MM.1S (cell line): Measurements from ENCODE around the gene KHDRBS2.

ENCODE experiments used
- DNase-seq: peaks from one replicate; pipeline ENCODE4 v3.0.0-alpha.2; 2015
- H2AFZ ChIP-seq: fragments of 300-600 bp; sonication (generic); 2 replicates; pipeline ENCODE4 v1.6.0; 2016; ENCODE audit warnings: antibody characterized with exemption, low read length
- H3F3A ChIP-seq: fragments of 300-600 bp; sonication (generic); 2 replicates; pipeline ENCODE4 v1.6.1; 2016; ENCODE audit warnings: mild to moderate bottlenecking, antibody characterized with exemption, low read length, moderate library complexity, mixed read lengths; ENCODE audit not compliant: insufficient read depth
- H3K27ac ChIP-seq: fragments of 300-600 bp; sonication (generic); 2 replicates; pipeline ENCODE4 v1.5.1; 2016; ENCODE audit warnings: mild to moderate bottlenecking, low read length
- H3K27me3 ChIP-seq: fragments of 300-600 bp; sonication (generic); replicated peaks from 2 replicates; pipeline ENCODE4 v1.6.0; 2016; ENCODE audit warnings: low read length; ENCODE audit not compliant: insufficient read depth
- H3K36me3 ChIP-seq: fragments of 300-600 bp; sonication (generic); replicated peaks from 2 replicates; pipeline ENCODE4 v1.6.1; 2016; ENCODE audit warnings: mild to moderate bottlenecking, low read length, mixed read lengths; ENCODE audit not compliant: insufficient read depth
- H3K4me1 ChIP-seq: fragments of 300-600 bp; sonication (generic); 2 replicates; pipeline ENCODE4 v1.6.1; 2016; ENCODE audit warnings: low read length, mixed read lengths
- H3K4me2 ChIP-seq: fragments of 300-600 bp; sonication (generic); 2 replicates; pipeline ENCODE4 v1.6.0; 2016; ENCODE audit warnings: low read depth, low read length
- H3K4me3 ChIP-seq: fragments of 300-600 bp; sonication (generic); 2 replicates; pipeline ENCODE4 v1.5.1; 2016; ENCODE audit warnings: low read length, mixed read lengths
- H3K79me2 ChIP-seq: fragments of 300-600 bp; sonication (generic); 2 replicates; pipeline ENCODE4 v1.6.1; 2016; ENCODE audit warnings: mixed run types, low read length, mixed read lengths
- H3K9ac ChIP-seq: fragments of 300-600 bp; sonication (generic); 2 replicates; pipeline ENCODE4 v1.6.1; 2016; ENCODE audit warnings: low read length, mixed read lengths
- H3K9me2 ChIP-seq: fragments of 300-600 bp; sonication (generic); replicated peaks from 2 replicates; pipeline ENCODE4 v1.6.1; 2016; ENCODE audit warnings: mild to moderate bottlenecking, low read length, mixed read lengths; ENCODE audit not compliant: insufficient read depth
- H3K9me3 ChIP-seq: fragments of 300-600 bp; sonication (generic); replicated peaks from 2 replicates; pipeline ENCODE4 v1.6.1; 2016; ENCODE audit warnings: mild to moderate bottlenecking, low read length, mixed read lengths; ENCODE audit not compliant: insufficient read depth
- H4K20me1 ChIP-seq: fragments of 300-600 bp; sonication (generic); 2 replicates; pipeline ENCODE4 v1.6.1; 2016; ENCODE audit warnings: mild to moderate bottlenecking, low read length, moderate library complexity, mixed read lengths; ENCODE audit not compliant: insufficient read depth
- EZH2 ChIP-seq: fragments of 300-600 bp; sonication (generic); optimal IDR thresholded peaks from 2 replicates; pipeline ENCODE3; 2017; ENCODE audit warnings: low read depth, mild to moderate bottlenecking, antibody characterized with exemption, low read length, mixed read lengths
- EZH2phosphoT487 ChIP-seq: fragments of 300-600 bp; sonication (generic); IDR thresholded peaks from 2 replicates; pipeline ENCODE4 v1.6.1; 2018; ENCODE audit warnings: antibody characterized with exemption, low read length
- TF ChIP-seq, protein P1 (sequence below): fragments of 300-600 bp; sonication (generic); IDR thresholded peaks from 2 replicates; pipeline ENCODE4 v1.5.1; 2016; ENCODE audit warnings: antibody characterized with exemption, low read length, mixed read lengths

Gene KHDRBS2

DNA sequence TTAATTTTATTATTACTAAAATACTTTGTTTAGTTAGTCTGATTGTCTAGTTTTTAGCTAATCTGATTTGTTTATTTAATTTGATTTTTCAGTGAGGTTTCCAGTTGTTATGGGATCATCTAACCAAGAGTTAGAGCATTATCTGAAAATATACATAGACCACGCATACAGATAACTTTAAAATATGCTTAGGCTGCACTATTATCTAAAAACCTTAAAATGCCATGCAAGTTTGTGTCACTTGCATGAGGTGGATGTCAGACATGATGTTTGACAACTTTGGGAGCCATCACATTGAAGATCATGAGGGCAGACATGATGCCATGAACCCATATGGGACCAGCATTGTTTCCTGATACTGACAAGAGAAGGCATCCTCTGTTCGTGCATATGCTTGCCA is 610.3 kb downstream of the KHDRBS2 start:
- Histone ChIP-seq H3K4me1 (no peaks in the 10 kb centered on the region), H2AFZ (no peak overlapping the region), H3K27me3 (no peaks in the 10 kb centered on the region), H3K27ac (no peak overlapping the region), H3K9me2 (no peaks in the 10 kb centered on the region), H3K9ac (no peak overlapping the region), H3K4me2 (no peak overlapping the region), H3K36me3 (no peaks in the 10 kb centered on the region), H3K4me3 (no peak overlapping the region), H3K9me3 (no peaks in the 10 kb centered on the region), H4K20me1 (no peaks in the 10 kb centered on the region), H3F3A (no peaks in the 10 kb centered on the region), H3K79me2 (no peaks in the 10 kb centered on the region)
- TF ChIP-seq EZH2 (no peak), EZH2phosphoT487 (no peak)
- TF ChIP-seq, protein P1, sequence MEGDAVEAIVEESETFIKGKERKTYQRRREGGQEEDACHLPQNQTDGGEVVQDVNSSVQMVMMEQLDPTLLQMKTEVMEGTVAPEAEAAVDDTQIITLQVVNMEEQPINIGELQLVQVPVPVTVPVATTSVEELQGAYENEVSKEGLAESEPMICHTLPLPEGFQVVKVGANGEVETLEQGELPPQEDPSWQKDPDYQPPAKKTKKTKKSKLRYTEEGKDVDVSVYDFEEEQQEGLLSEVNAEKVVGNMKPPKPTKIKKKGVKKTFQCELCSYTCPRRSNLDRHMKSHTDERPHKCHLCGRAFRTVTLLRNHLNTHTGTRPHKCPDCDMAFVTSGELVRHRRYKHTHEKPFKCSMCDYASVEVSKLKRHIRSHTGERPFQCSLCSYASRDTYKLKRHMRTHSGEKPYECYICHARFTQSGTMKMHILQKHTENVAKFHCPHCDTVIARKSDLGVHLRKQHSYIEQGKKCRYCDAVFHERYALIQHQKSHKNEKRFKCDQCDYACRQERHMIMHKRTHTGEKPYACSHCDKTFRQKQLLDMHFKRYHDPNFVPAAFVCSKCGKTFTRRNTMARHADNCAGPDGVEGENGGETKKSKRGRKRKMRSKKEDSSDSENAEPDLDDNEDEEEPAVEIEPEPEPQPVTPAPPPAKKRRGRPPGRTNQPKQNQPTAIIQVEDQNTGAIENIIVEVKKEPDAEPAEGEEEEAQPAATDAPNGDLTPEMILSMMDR: no peak
- DNase-seq: no peak

DNA sequence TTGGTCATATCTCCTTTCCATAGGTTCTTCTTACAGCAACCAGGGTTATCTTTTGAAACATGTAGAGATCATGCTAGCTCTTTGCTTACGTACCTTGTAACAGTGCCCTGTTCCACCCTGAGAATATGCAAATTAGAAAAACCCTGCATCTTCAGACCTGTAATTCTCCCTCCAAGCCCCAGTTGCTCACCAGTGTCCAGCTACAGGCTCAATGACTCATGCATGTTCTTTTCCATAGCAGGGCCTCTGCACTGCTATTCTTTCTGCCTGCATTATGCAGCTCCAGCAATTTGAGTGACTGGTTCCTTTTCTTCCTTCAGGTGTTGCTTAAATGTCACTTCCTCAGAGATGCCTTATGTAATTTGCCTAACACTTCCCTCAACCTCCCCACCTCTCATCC is 636.2 kb downstream of the KHDRBS2 start:
- H3F3A ChIP-seq: no peaks in the 10 kb centered on the region
- DNase-seq: no peak
- TF ChIP-seq, protein P1: no peak
- TF ChIP-seq EZH2phosphoT487 (no peak), EZH2 (no peak)
- no peak overlapping the region for H3K9ac ChIP-seq
- no peaks in the 10 kb centered on the region for H3K79me2 ChIP-seq
- no peaks in the 10 kb centered on the region for H3K27me3 ChIP-seq
- no peaks in the 10 kb centered on the region for H4K20me1 ChIP-seq
- no peak overlapping the region for H3K4me3 ChIP-seq
- no peaks in the 10 kb centered on the region for H3K36me3 ChIP-seq
- no peaks in the 10 kb centered on the region for H3K9me3 ChIP-seq
- H3K27ac ChIP-seq: no peak overlapping the region
- no peak overlapping the region for H2AFZ ChIP-seq
- no peaks in the 10 kb centered on the region for H3K4me1 ChIP-seq
- H3K4me2 ChIP-seq: no peak overlapping the region
- H3K9me2 ChIP-seq: no peaks in the 10 kb centered on the region

DNA sequence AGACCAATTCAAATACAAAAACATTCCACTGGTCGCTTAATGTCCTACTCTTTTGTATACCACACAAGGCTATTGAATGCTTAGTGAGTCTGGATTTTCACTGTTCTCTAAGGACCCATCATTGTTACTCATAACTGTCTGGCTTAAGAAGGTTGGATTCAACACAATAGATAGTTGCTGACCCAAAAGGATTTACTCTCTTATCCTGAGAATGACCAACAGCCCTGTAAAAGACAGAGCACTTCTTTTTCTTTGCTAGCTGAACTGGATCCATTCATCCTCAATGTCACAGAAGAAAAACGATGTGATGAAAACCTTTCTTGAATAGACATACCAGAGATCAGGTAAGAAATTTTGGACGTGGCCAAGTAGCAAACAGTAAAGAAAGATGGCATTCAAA is 645.6 kb downstream of the KHDRBS2 start:
- H3K36me3 ChIP-seq: no peaks in the 10 kb centered on the region
- H3K9me2 ChIP-seq: no peaks in the 10 kb centered on the region
- H3K27me3 ChIP-seq: no peaks in the 10 kb centered on the region
- no peak overlapping the region for H3K27ac ChIP-seq
- no peaks in the 10 kb centered on the region for H3K9me3 ChIP-seq
- H3K4me2 ChIP-seq: no peak overlapping the region
- H3K9ac ChIP-seq: no peak overlapping the region
- no peak overlapping the region for H2AFZ ChIP-seq
- no peak overlapping the region for H3K4me3 ChIP-seq
- no peaks in the 10 kb centered on the region for H3F3A ChIP-seq
- no peaks in the 10 kb centered on the region for H3K79me2 ChIP-seq
- no peaks in the 10 kb centered on the region for H4K20me1 ChIP-seq
- no peaks in the 10 kb centered on the region for H3K4me1 ChIP-seq
- DNase-seq: no peak
- TF ChIP-seq, protein P1: no peak
- no peak for TF ChIP-seq EZH2phosphoT487
- TF ChIP-seq EZH2: no peak
